Measurements from ENCODE around the gene ADAR. TPM values are rescaled to one million over a fixed set of nuclear protein-coding genes. Genes with fewer than 3 reads are reported as not detected.

ADAR gene
- total and polyA plus RNA-seq, 7 donors, result 21.0 to 103 (median 67.8) TPM

DNA sequence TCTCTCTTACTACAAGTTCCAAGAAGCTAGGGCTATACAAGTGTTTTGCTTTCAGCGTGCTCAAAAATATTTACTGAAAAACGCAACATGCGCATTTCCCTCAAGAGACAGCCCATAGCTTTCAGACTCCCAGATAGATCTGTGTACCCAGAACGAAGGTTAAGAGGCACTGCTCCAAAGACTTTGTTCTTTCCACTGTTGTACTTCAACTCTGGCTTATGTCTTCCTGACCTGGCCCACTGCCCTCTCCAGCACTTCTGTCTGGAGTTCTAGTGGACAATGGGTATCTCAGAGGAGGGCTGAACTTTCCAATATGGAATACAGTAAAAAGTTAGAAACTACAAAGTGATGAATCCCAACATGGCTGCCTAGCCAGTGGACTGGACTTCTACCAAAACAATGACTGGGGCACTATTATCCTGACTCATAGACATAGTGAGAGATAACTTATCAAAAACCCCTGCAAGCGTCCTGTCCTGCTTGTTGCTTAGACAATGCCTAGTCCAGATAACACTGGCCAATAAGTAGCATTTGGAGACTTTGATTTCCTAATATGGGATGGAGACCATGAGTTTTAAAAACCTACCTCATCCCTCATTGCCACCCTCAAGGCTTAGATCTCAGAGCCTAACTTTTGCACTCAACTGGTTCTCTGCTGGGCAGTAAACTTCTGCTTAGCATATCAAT, 8.8 kb upstream of the ADAR start:
- TF ChIP-seq CTCF (IDR thresholded peaks at IDR 0.05) (no peak), EP300 (IDR thresholded peaks at IDR 0.05) (no peak), POLR2AphosphoS5 (IDR thresholded peaks at IDR 0.05) (no peak)
- Histone ChIP-seq H3K27ac (no peak overlapping the region), H3K4me3 (no peak overlapping the region), H3K9me3 (no peaks in the 10 kb centered on the region), H3K27me3 (no peaks in the 10 kb centered on the region), H3K4me1 (peaks cover 0 to 11% (median 3%) of the 10 kb centered on the region in 4 donors), H3K36me3 (no peaks in the 10 kb centered on the region)
- intact Hi-C loops (cut with DNase I), result no loop called here
- DNase-seq, result no peak
- WGBS, 2 donors, result 89 to 90% methylated on average over 5 of the region's 5 CpGs

DNA sequence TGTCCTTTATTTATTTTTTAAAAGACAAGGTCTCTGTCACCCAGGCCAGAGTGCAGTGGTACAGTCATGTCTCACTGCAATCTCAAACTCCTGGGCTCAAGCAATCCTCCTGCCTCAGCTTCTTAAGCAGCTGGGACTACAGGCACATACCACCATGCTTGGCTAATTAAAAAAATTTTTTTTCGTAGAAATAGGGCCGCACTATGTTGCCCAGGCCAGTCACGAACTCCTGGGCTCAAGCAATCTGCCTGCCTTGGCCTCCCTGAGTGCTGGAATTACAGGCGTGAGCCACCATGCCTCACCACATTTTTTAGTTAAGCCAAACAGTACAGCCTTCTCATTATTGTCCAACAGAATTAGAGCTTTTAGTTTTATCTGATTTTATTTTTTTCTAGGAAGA, 7.4 kb upstream of the ADAR start:
- no peak for DNase-seq
- H3K27me3 ChIP-seq, result no peaks in the 10 kb centered on the region
- WGBS, 2 donors, result 95 to 96% methylated on average over 4 of the region's 4 CpGs
- no peak overlapping the region for H3K27ac ChIP-seq
- H3K36me3 ChIP-seq, result no peaks in the 10 kb centered on the region
- no peaks in the 10 kb centered on the region for H3K9me3 ChIP-seq
- intact Hi-C loops (cut with DNase I), result no loop called here
- H3K4me3 ChIP-seq, result no peak overlapping the region
- peaks cover 0 to 15% (median 3%) of the 10 kb centered on the region in 4 donors for H3K4me1 ChIP-seq
- TF ChIP-seq POLR2A (IDR thresholded peaks at IDR 0.05) (no peak), EP300 (IDR thresholded peaks at IDR 0.05) (no peak), CTCF (IDR thresholded peaks at IDR 0.05) (no peak), POLR2AphosphoS5 (IDR thresholded peaks at IDR 0.05) (no peak)

DNA sequence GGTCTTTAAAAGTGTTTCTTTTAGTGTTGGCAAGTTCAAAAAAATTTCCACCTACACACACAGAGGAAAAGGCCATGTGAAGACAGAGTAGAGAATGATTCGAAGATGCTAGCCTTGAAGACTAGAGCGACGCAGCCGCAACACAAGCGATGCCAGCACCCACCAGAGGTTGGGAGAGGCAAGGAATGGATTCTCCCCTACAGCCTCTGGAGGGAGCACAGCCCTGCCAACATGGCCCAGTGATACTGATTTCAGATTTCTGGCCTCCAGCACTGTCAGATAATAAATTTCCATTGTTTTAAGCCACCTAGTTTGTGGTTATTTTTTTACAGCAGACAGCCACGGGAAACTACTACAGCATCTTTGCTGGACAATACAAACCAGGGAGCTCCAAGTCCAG, 6.9 kb upstream of the ADAR start:
- Histone ChIP-seq H3K27me3 (no peaks in the 10 kb centered on the region), H3K4me3 (no peak overlapping the region), H3K36me3 (no peaks in the 10 kb centered on the region), H3K9me3 (no peaks in the 10 kb centered on the region), H3K4me1 (peaks cover 0 to 15% (median 3%) of the 10 kb centered on the region in 4 donors), H3K27ac (no peak overlapping the region)
- intact Hi-C loops (cut with DNase I), result no loop called here
- no peak for DNase-seq
- TF ChIP-seq POLR2A (IDR thresholded peaks at IDR 0.05) (no peak), EP300 (IDR thresholded peaks at IDR 0.05) (no peak), CTCF (IDR thresholded peaks at IDR 0.05) (no peak)
- 78 to 81% methylated on average over 6 of the region's 6 CpGs for WGBS, 2 donors

- intact Hi-C loops (cut with DNase I), result no loop called here
Observed at GRCh38 chr1:154614247-154614646, 6.3 kb upstream of the ADAR start.

More at GRCh38 chr1:154614247-154614646, 6.3 kb upstream of the ADAR start:
- no peak for DNase-seq
- Histone ChIP-seq H3K27me3 (no peaks in the 10 kb centered on the region), H3K4me3 (no peak overlapping the region), H3K27ac (no peak overlapping the region), H3K36me3 (no peaks in the 10 kb centered on the region), H3K9me3 (no peaks in the 10 kb centered on the region), H3K4me1 (peaks cover 0 to 20% (median 7%) of the 10 kb centered on the region in 4 donors)
- WGBS, 2 donors, result 99% methylated on average over 4 of the region's 4 CpGs
- no peak for TF ChIP-seq POLR2A (IDR thresholded peaks at IDR 0.05)
- TF ChIP-seq POLR2AphosphoS5 (IDR thresholded peaks at IDR 0.05), result no peak
- TF ChIP-seq EP300 (IDR thresholded peaks at IDR 0.05), result no peak
- no peak for TF ChIP-seq CTCF (IDR thresholded peaks at IDR 0.05)
